Activated CD4-positive, alpha-beta T cell treated with anti-CD3 and anti-CD28 coated beads for 1 hour (primary cell): ENCODE data around the gene SYF2.
"Not testable (repeated sequence)": the region's sequence is repeated elsewhere in the genome, so short reads cannot be mapped to it uniquely, and the experiment has no call there.

Experiments
- DNase-seq: peaks from one replicate; pipeline ENCODE4 v3.0.0-alpha.2; 2020

SYF2 gene

GRCh38 chr1:25204797-25205480 is 27.4 kb downstream of the SYF2 start:
- DNase-seq: no peak

- no peak for DNase-seq
Observed at GRCh38 chr1:25201006-25201405, 31.3 kb downstream of the SYF2 start.

- DNase-seq: no peak
Observed at GRCh38 chr1:25199819-25200620, 32.3 kb downstream of the SYF2 start.

GRCh38 chr1:25198663-25199252 is 33.5 kb downstream of the SYF2 start:
- no peak for DNase-seq

- no peak for DNase-seq
Observed at GRCh38 chr1:25197982-25198662, 34.2 kb downstream of the SYF2 start.

- DNase-seq: no peak
Observed at GRCh38 chr1:25197235-25197975, 34.9 kb downstream of the SYF2 start.

GRCh38 chr1:25196830-25197229 is 35.5 kb downstream of the SYF2 start:
- no peak for DNase-seq

- DNase-seq: no peak
Observed at GRCh38 chr1:25195835-25196234, 36.5 kb downstream of the SYF2 start.

- DNase-seq: no peak
Observed at GRCh38 chr1:25194572-25195020, 37.7 kb downstream of the SYF2 start.

- DNase-seq: no peak
Observed at GRCh38 chr1:25194054-25194453, 38.2 kb downstream of the SYF2 start.

- no peak for DNase-seq
Observed at GRCh38 chr1:25193229-25193628, 39.1 kb downstream of the SYF2 start.

GRCh38 chr1:25192154-25192553 is 40.1 kb downstream of the SYF2 start:
- no peak for DNase-seq

GRCh38 chr1:25190260-25190659 is 42.0 kb downstream of the SYF2 start:
- DNase-seq: no peak

- not testable (repeated sequence) for DNase-seq
Observed at GRCh38 chr1:25187904-25188303, 44.4 kb downstream of the SYF2 start.

GRCh38 chr1:25187077-25187476 is 45.2 kb downstream of the SYF2 start:
- DNase-seq: no peak

GRCh38 chr1:25186161-25187007 is 45.9 kb downstream of the SYF2 start:
- no peak for DNase-seq

GRCh38 chr1:25185409-25186160 is 46.7 kb downstream of the SYF2 start:
- no peak for DNase-seq

- no peak for DNase-seq
Observed at GRCh38 chr1:25184001-25184762, 48.1 kb downstream of the SYF2 start.

- DNase-seq: no peak
Observed at GRCh38 chr1:25183126-25183980, 48.9 kb downstream of the SYF2 start.
